ENCODE data around the gene MOB3A.

MOB3A gene

GRCh38 chr19:2123682-2124387 is 27.7 kb upstream of the MOB3A start:
- DNase-seq = no peak

GRCh38 chr19:2122982-2123381 is 26.9 kb upstream of the MOB3A start:
- no peak for DNase-seq

- DNase-seq = no peak
Observed at GRCh38 chr19:2122251-2122650, 26.1 kb upstream of the MOB3A start.

- no peak for DNase-seq
Observed at GRCh38 chr19:2121416-2122051, 25.4 kb upstream of the MOB3A start.

GRCh38 chr19:2120821-2121220 is 24.7 kb upstream of the MOB3A start:
- no peak for DNase-seq

- no peak for DNase-seq
Observed at GRCh38 chr19:2119921-2120785, 24.0 kb upstream of the MOB3A start.

GRCh38 chr19:2118438-2118837 is 22.3 kb upstream of the MOB3A start:
- DNase-seq = no peak

GRCh38 chr19:2117215-2117960 is 21.3 kb upstream of the MOB3A start:
- no peak for DNase-seq

- no peak for DNase-seq
Observed at GRCh38 chr19:2116507-2116906, 20.4 kb upstream of the MOB3A start.

- DNase-seq = no peak
Observed at GRCh38 chr19:2115911-2116426, 19.8 kb upstream of the MOB3A start.

- DNase-seq = no peak
Observed at GRCh38 chr19:2115324-2115723, 19.2 kb upstream of the MOB3A start.

GRCh38 chr19:2114821-2115220 is 18.7 kb upstream of the MOB3A start:
- DNase-seq = no peak

- no peak for DNase-seq
Observed at GRCh38 chr19:2114218-2114617, 18.1 kb upstream of the MOB3A start.

- DNase-seq = no peak
Observed at GRCh38 chr19:2113439-2114211, 17.5 kb upstream of the MOB3A start.

GRCh38 chr19:2112516-2113320 is 16.6 kb upstream of the MOB3A start:
- DNase-seq = no peak

- no peak for DNase-seq
Observed at GRCh38 chr19:2111886-2112285, 15.8 kb upstream of the MOB3A start.

GRCh38 chr19:2111425-2111824 is 15.3 kb upstream of the MOB3A start:
- no peak for DNase-seq

- no peak for DNase-seq
Observed at GRCh38 chr19:2110822-2111221, 14.7 kb upstream of the MOB3A start.

GRCh38 chr19:2109046-2109864 is 13.1 kb upstream of the MOB3A start:
- DNase-seq = no peak

Measured in NCI-H2171 treated with DMSO at 0.1 percent for 48 hours (cell line).